GM21447 (cell line): Measurements from ENCODE around the gene TRIOBP.

ENCODE experiments used
- ATAC-seq: cut with Tn5 transposase; IDR thresholded peaks from one replicate; pipeline ENCODE4 v1.9.1; 2021; ENCODE audit not compliant: unreplicated experiment

The TRIOBP gene

GRCh38 chr22:37818409-37819104, 121.7 kb downstream of the TRIOBP start:
- no peak for ATAC-seq

DNA sequence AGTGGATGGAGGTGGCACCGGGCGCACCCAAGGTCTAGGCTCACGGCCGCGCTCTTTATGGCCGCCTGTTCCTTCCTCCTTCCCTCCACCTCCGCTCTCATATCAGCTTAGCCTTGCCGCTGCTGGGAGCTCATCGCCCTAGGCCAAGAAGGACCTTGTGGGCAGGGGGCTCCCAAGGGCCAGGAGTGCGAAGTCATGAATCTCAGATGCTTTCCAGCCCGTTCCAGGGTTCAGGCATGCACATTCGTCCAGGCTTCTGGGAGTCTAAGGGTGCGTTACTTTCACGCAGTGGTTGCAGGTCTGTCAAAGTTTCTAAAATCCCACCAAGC, 122.2 kb downstream of the TRIOBP start:
- ATAC-seq: no peak

DNA sequence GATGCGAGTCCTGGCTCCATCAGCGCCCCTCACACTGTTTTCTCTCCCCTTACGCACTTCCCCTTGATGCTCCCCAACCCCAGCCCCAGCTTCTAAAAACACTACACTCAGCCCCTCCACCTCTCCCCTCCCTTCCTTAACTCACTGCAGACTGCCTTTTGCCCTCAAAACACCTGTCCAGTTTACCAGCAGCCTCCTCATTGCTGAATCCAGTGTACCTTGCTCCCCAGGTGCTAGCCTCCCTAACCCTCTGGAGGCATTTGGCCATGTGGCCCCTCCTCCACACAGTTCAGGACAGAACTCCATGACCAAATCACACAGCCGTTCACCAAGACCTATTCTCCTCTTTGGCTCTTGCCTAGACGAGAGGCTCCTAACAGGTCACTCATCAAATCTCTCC, 123.5 kb downstream of the TRIOBP start:
- no peak for ATAC-seq

- no peak for ATAC-seq
Measured at GRCh38 chr22:37822079-37822833, 125.4 kb downstream of the TRIOBP start.

DNA sequence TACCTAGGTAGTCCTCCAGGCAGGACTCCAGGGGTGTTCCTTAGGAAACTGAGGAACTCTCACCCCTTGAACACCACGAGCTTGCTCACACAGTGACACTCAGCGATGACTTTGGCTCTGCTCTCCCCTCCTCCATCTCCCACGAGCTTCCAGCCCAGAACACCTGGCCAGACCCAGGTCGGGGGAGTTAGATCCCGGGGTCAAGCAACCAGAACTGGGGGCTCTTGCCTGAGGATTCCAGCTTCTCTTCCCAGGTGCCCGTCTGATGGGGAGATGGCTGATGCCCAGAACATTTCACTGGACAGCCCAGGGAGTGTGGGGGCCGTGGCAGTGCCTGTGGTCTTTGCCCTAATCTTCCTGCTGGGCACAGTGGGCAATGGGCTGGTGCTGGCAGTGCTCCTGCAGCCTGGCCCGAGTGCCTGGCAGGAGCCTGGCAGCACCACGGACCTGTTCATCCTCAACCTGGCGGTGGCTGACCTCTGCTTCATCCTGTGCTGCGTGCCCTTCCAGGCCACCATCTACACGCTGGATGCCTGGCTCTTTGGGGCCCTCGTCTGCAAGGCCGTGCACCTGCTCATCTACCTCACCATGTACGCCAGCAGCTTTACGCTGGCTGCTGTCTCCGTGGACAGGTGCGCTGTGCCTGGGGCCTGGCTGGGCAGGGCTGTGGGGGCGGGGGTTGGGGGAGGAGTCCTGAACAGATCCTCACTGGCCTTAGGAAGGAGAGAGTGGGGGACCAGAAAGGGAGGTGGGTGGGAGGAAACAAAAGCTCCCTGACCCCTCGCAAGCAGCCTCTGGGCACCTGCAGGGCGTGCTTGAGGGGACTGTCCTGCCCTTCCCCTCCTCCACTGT, 126.5 kb downstream of the TRIOBP start, which contains the start of gene GALR3:
TSS of gene GALR3 (plus strand) at position 249 of the 852 bp plus-strand sequence. CDS start at position 274, 25 bp downstream.
- ATAC-seq: no peak

DNA sequence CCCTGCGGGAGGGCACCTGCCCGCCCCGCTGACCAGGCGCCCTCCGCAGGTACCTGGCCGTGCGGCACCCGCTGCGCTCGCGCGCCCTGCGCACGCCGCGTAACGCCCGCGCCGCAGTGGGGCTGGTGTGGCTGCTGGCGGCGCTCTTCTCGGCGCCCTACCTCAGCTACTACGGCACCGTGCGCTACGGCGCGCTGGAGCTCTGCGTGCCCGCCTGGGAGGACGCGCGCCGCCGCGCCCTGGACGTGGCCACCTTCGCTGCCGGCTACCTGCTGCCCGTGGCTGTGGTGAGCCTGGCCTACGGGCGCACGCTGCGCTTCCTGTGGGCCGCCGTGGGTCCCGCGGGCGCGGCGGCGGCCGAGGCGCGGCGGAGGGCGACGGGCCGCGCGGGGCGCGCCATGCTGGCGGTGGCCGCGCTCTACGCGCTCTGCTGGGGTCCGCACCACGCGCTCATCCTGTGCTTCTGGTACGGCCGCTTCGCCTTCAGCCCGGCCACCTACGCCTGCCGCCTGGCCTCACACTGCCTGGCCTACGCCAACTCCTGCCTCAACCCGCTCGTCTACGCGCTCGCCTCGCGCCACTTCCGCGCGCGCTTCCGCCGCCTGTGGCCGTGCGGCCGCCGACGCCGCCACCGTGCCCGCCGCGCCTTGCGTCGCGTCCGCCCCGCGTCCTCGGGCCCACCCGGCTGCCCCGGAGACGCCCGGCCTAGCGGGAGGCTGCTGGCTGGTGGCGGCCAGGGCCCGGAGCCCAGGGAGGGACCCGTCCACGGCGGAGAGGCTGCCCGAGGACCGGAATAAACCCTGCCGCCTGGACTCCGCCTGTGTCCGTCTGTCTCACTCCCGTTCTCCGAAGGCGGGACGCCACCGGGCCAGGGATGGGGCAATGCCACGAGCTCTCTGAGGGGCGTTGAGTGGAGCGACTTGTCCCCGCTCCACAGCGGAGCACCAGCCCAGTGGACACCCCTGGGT, 128.1 kb downstream of the TRIOBP start:
- ATAC-seq: no peak
